NCI-H774 (cell line): ENCODE data around the gene SLX4IP.

ENCODE experiments used
- DNase-seq: peaks from one replicate; lab custom pipeline; 2025; lab: John Stamatoyannopoulos, UW

The SLX4IP gene

GRCh38 chr20:10497283-10497682 is 62.2 kb downstream of the SLX4IP start:
- DNase-seq: no peak

- no peak for DNase-seq
Observed at GRCh38 chr20:10497791-10498190, 62.7 kb downstream of the SLX4IP start.

GRCh38 chr20:10498200-10498599 is 63.1 kb downstream of the SLX4IP start:
- no peak for DNase-seq

- no peak for DNase-seq
Observed at GRCh38 chr20:10501402-10501801, 66.3 kb downstream of the SLX4IP start.

GRCh38 chr20:10502098-10502526 is 67.0 kb downstream of the SLX4IP start:
- no peak for DNase-seq

GRCh38 chr20:10504608-10504993 is 69.5 kb downstream of the SLX4IP start:
- no peak for DNase-seq

- no peak for DNase-seq
Observed at GRCh38 chr20:10504994-10505730, 70.1 kb downstream of the SLX4IP start.

GRCh38 chr20:10505827-10506226 is 70.7 kb downstream of the SLX4IP start:
- no peak for DNase-seq

- DNase-seq: no peak
Observed at GRCh38 chr20:10507052-10507451, 71.9 kb downstream of the SLX4IP start.

GRCh38 chr20:10508060-10508459 is 73.0 kb downstream of the SLX4IP start:
- no peak for DNase-seq

- DNase-seq: no peak
Observed at GRCh38 chr20:10508468-10509251, 73.6 kb downstream of the SLX4IP start.

GRCh38 chr20:10509376-10509775 is 74.3 kb downstream of the SLX4IP start:
- DNase-seq: no peak

GRCh38 chr20:10510216-10510615 is 75.1 kb downstream of the SLX4IP start:
- peak; percentile 80 for DNase-seq

- DNase-seq: no peak
Observed at GRCh38 chr20:10511170-10511508, 76.0 kb downstream of the SLX4IP start.

- peak; percentile 62 for DNase-seq
Observed at GRCh38 chr20:10511509-10512251, 76.6 kb downstream of the SLX4IP start.

GRCh38 chr20:10513061-10513460 is 78.0 kb downstream of the SLX4IP start:
- DNase-seq: no peak

- no peak for DNase-seq
Observed at GRCh38 chr20:10513931-10514575, 78.9 kb downstream of the SLX4IP start.

GRCh38 chr20:10516529-10516928 is 81.4 kb downstream of the SLX4IP start:
- DNase-seq: no peak

GRCh38 chr20:10519361-10520046 is 84.4 kb downstream of the SLX4IP start:
- DNase-seq: no peak

GRCh38 chr20:10520528-10520927 is 85.4 kb downstream of the SLX4IP start:
- no peak for DNase-seq

GRCh38 chr20:10521068-10521831 is 86.1 kb downstream of the SLX4IP start:
- DNase-seq: no peak
